ENCODE results near the gene SUPT3H. TPM values are rescaled to one million over a fixed set of nuclear protein-coding genes. Genes with fewer than 3 reads are reported as not detected.
A peak's percentile ranks its signal among the peaks of the same experiment; 100 is the strongest.

The SUPT3H gene
- total RNA-seq, 3 donors from 2014 or later: 3.0 to 8.1 (median 3.5) TPM

- ATAC-seq (no peak), DNase-seq (no peak)
- intact Hi-C loops (cut with DNase I, micrococcal nuclease): no loop called here
- Histone ChIP-seq H3K9me3 (no peaks in the 10 kb centered on the region), H3K36me3 (ENCODE audit: low read depth) (no peaks in the 10 kb centered on the region), H3K4me3 (no peak overlapping the region), H3K4me1 (ENCODE audit: low read depth) (no peaks in the 10 kb centered on the region)
- no peak for TF ChIP-seq CTCF (IDR thresholded peaks at IDR 0.05)
Observed at GRCh38 chr6:44926556-44926955, 451.2 kb downstream of the SUPT3H start.

- peak; percentile 64 for ATAC-seq
- DNase-seq: no peak
- Histone ChIP-seq H3K4me3 (no peak overlapping the region), H3K9me3 (no peaks in the 10 kb centered on the region), H3K4me1 (ENCODE audit: low read depth) (no peaks in the 10 kb centered on the region), H3K36me3 (ENCODE audit: low read depth) (no peaks in the 10 kb centered on the region)
- intact Hi-C loops (cut with DNase I, micrococcal nuclease): no loop called here
- no peak for TF ChIP-seq CTCF (IDR thresholded peaks at IDR 0.05)
Observed at GRCh38 chr6:44925100-44925739, 452.5 kb downstream of the SUPT3H start.

- no peaks in the 10 kb centered on the region for H3K4me1 ChIP-seq (ENCODE audit: low read depth)
- intact Hi-C loops (cut with DNase I, micrococcal nuclease): no loop called here
- no peaks in the 10 kb centered on the region for H3K9me3 ChIP-seq
- ATAC-seq: peak; percentile 45
- no peaks in the 10 kb centered on the region for H3K36me3 ChIP-seq (ENCODE audit: low read depth)
- H3K4me3 ChIP-seq: no peak overlapping the region
- TF ChIP-seq CTCF (IDR thresholded peaks at IDR 0.05): no peak
- no peak for DNase-seq
Observed at GRCh38 chr6:44923444-44923843, 454.3 kb downstream of the SUPT3H start.

- intact Hi-C loops (cut with DNase I, micrococcal nuclease): no loop called here
- ATAC-seq (peak; percentile 46), DNase-seq (no peak)
- no peaks in the 10 kb centered on the region for H3K4me1 ChIP-seq (ENCODE audit: low read depth)
- no peaks in the 10 kb centered on the region for H3K9me3 ChIP-seq
- no peak for TF ChIP-seq CTCF (IDR thresholded peaks at IDR 0.05)
- no peak overlapping the region for H3K4me3 ChIP-seq
- no peaks in the 10 kb centered on the region for H3K36me3 ChIP-seq (ENCODE audit: low read depth)
Observed at GRCh38 chr6:44921798-44922197, 455.9 kb downstream of the SUPT3H start.

- DNase-seq: no peak
- no peaks in the 10 kb centered on the region for H3K9me3 ChIP-seq
- no peak for TF ChIP-seq CTCF (IDR thresholded peaks at IDR 0.05)
- intact Hi-C loops (cut with DNase I, micrococcal nuclease): no loop called here
- no peaks in the 10 kb centered on the region for H3K36me3 ChIP-seq (ENCODE audit: low read depth)
- no peak overlapping the region for H3K4me3 ChIP-seq
- no peak for ATAC-seq
- no peaks in the 10 kb centered on the region for H3K4me1 ChIP-seq (ENCODE audit: low read depth)
Observed at GRCh38 chr6:44920952-44921491, 456.7 kb downstream of the SUPT3H start.

Measured in mucosa of descending colon (tissue), 3 donors.